GM21619 (cell line): ENCODE data around the gene B4GALNT2.
"Not testable (repeated sequence)": the region's sequence is repeated elsewhere in the genome, so short reads cannot be mapped to it uniquely, and the experiment has no call there.

Experiments
- ATAC-seq: cut with Tn5 transposase; IDR thresholded peaks from one replicate; pipeline ENCODE4 v1.9.1; 2021; ENCODE audit not compliant: unreplicated experiment

Gene B4GALNT2

GRCh38 chr17:49120166-49120565 is 12.4 kb upstream of the B4GALNT2 start:
- ATAC-seq: no peak

- ATAC-seq: no peak
Measured at GRCh38 chr17:49121696-49122292, 10.8 kb upstream of the B4GALNT2 start.

DNA sequence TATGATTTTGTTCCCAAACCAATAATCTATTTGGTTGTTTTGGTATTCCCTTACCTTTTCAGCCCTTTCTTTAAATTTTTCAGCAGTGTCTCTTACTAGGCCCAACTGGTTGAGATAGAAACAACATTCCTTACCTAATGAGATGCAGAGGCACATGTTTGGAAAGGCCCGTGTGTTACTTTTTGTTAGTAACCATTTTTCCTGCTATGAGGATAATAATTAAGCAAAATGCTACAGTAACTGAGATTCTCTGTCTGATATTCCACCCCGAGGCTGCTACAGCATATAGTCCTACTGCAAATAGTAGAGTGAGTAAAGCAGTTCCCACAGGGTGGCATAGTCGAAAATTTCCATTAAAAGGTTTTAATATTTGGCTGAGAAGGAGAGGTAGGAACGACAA is 10.0 kb upstream of the B4GALNT2 start:
- no peak for ATAC-seq

- no peak for ATAC-seq
Measured at GRCh38 chr17:49123061-49123460, 9.5 kb upstream of the B4GALNT2 start.

GRCh38 chr17:49125449-49125848 is 7.1 kb upstream of the B4GALNT2 start:
- ATAC-seq: no peak

- ATAC-seq: not testable (repeated sequence)
Measured at GRCh38 chr17:49126183-49126859, 6.2 kb upstream of the B4GALNT2 start.

- ATAC-seq: not testable (repeated sequence)
Measured at GRCh38 chr17:49129359-49129950, 3.1 kb upstream of the B4GALNT2 start.

GRCh38 chr17:49130891-49131290 is 1.7 kb upstream of the B4GALNT2 start:
- no peak for ATAC-seq

DNA sequence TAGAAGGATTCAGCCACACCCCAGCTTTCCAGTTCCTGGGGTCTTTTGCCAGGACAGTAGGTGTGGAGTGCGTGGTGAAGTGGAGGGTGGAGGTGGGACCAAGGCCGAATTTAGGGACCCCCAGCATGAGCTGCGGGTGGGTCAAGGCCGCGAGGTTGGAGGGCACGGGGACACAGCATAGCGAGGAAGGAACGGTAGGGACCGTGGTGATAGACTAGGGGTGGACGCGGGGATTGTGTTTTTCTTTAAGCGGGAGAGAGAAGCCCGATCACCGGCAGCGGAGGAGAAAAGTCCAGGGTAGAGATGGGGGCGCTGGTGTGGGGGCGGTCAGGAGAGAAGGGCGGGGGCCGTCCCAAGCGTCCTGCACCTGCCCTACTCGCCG is 261 bp upstream of the B4GALNT2 start:
- ATAC-seq: no peak

GRCh38 chr17:49136335-49136734 is 3.8 kb downstream of the B4GALNT2 start:
- no peak for ATAC-seq

- ATAC-seq: not testable (repeated sequence)
Measured at GRCh38 chr17:49145654-49146053, 13.1 kb downstream of the B4GALNT2 start.

GRCh38 chr17:49146620-49147306 is 14.2 kb downstream of the B4GALNT2 start:
- ATAC-seq: no peak

- ATAC-seq: no peak
Measured at GRCh38 chr17:49148171-49148570, 15.6 kb downstream of the B4GALNT2 start.

GRCh38 chr17:49151996-49152395 is 19.4 kb downstream of the B4GALNT2 start:
- ATAC-seq: no peak

DNA sequence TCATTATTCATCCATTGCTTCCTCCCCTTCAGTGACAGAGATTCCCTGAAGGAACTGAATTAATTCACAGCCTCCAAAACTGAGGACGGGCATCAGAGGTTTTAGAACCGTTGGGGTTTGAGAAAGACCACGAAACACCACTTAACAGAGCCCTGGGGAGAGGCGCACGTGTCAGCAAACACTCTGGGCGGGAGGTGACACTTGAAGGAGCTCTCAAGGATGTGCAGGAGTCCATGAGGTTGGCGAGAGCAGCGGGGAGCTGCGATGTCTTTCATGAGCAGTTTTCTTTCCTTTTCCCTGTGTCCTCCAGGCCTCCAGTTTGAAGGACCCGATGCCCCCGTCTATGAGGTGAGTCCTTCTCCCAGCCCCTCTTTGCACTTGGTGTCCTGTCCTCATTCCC is 23.7 kb downstream of the B4GALNT2 start:
- no peak for ATAC-seq

DNA sequence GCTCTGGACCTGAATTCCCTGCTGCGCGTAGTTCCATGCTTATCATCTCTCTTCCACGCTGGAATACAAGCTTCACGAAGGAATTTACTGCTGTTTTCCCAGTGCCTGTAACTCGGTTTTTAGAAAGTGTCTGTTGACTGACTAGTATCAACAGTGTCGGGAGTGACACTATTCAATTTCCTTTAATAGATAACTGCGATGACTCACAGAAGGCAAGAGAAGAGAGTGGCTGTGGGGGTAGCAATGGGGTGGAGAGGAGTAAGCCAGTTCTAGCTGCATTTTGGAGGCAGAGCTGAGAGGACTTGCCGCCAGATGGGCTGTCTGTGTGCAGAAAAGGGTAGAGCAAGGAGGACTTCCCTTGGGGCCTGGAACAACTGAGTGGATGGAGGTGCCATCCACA is 25.2 kb downstream of the B4GALNT2 start:
- no peak for ATAC-seq

DNA sequence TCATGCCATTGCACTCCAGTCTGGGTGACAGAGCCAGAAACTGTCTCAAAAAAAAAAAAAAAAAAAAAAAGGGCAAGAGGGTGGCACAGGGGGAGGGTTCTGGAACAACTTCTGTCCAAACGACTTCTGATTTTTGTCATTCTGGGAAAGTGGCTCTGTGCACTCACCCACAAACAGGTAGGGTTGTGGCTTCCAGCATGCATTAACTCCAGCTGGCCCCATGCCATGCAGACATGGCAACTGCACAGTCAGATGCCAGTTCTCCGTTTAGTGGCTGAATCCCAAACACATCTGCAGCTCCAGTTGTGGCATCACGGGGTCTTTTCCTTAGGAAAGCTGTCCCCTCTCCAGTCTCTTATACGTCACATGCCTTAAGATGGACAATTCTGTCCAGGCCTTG is 30.3 kb downstream of the B4GALNT2 start:
- no peak for ATAC-seq

GRCh38 chr17:49165143-49165542 is 32.6 kb downstream of the B4GALNT2 start:
- no peak for ATAC-seq

GRCh38 chr17:49168706-49169105 is 36.1 kb downstream of the B4GALNT2 start:
- no peak for ATAC-seq

GRCh38 chr17:49170216-49170615 is 37.6 kb downstream of the B4GALNT2 start:
- no peak for ATAC-seq

DNA sequence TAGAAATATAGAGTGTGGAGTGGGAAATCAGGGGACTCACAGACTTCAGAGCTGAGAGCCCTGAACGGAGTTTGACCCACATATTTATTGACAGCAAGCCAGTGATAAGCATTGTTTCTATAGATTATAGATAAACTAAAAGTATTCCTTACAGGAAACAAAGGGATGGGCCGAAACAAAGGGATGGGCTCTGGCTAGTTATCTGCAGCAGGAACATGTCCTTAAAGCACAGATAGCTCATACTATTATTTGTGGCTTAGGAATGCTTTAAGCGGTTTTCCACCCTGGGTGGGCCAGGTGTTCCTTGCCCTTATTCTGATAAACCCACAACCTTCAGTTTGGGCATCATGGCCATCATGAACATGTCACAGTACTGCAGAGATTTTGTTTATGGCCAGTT is 38.1 kb downstream of the B4GALNT2 start:
- not testable (repeated sequence) for ATAC-seq

DNA sequence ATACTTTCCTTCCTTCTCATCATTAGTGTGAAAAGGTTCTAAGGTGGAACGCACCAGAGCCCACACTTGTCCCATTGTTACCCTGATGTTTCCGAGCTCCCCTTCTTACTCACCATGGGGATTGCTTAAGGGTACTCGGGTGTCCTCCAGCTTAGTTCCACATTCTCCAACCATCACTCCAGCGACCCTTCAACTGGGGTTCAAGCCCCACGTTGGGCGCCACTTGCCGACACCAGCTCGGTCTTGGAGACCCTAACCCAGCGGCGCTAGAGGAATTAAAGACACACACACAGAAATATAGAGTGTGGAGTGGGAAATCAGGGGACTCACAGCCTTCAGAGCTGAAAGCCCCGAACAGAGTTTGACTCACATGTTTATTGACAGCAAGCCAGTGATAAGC is 43.4 kb downstream of the B4GALNT2 start:
- ATAC-seq: not testable (repeated sequence)
